GM18502 (cell line): ENCODE measurements around the gene LRRC51.

Experiments
- ATAC-seq: cut with Tn5 transposase; IDR thresholded peaks from one replicate; pipeline ENCODE4 v1.9.1; 2021; ENCODE audit warnings: mild to moderate bottlenecking; ENCODE audit not compliant: unreplicated experiment, poor library complexity

LRRC51 gene

GRCh38 chr11:72069787-72070251 is 10.8 kb upstream of the LRRC51 start:
- ATAC-seq = no peak

GRCh38 chr11:72070491-72070890 is 10.2 kb upstream of the LRRC51 start:
- no peak for ATAC-seq

- ATAC-seq = no peak
These were observed 8.3 kb upstream of the LRRC51 start for GRCh38 chr11:72072348-72072747.

GRCh38 chr11:72075109-72075508 is 5.5 kb upstream of the LRRC51 start:
- no peak for ATAC-seq

GRCh38 chr11:72075756-72076155 is 4.9 kb upstream of the LRRC51 start:
- no peak for ATAC-seq

- ATAC-seq = no peak
These were observed 2.2 kb upstream of the LRRC51 start for GRCh38 chr11:72078477-72078876.

- no peak for ATAC-seq
These were observed 778 bp upstream of the LRRC51 start for GRCh38 chr11:72079819-72080325.

- ATAC-seq = no peak
These were observed 564 bp downstream of the LRRC51 start for GRCh38 chr11:72081184-72081644.

GRCh38 chr11:72081821-72082453 is 1.3 kb downstream of the LRRC51 start:
- no peak for ATAC-seq

- ATAC-seq = no peak
These were observed 2.8 kb downstream of the LRRC51 start for GRCh38 chr11:72083414-72083813.

- ATAC-seq = no peak
These were observed 3.4 kb downstream of the LRRC51 start for GRCh38 chr11:72084076-72084475.

- no peak for ATAC-seq
These were observed 4.3 kb downstream of the LRRC51 start for GRCh38 chr11:72084965-72085364.

GRCh38 chr11:72085621-72086351 is 5.1 kb downstream of the LRRC51 start:
- no peak for ATAC-seq

- ATAC-seq = no peak
These were observed 7.6 kb downstream of the LRRC51 start for GRCh38 chr11:72088076-72088808.

- ATAC-seq = no peak
These were observed 10.6 kb downstream of the LRRC51 start for GRCh38 chr11:72091292-72091691.

- no peak for ATAC-seq
These were observed 18.1 kb downstream of the LRRC51 start for GRCh38 chr11:72098741-72099140.

- ATAC-seq = no peak
These were observed 19.4 kb downstream of the LRRC51 start for GRCh38 chr11:72100009-72100408.

- ATAC-seq = no peak
These were observed 19.8 kb downstream of the LRRC51 start for GRCh38 chr11:72100462-72100861.

GRCh38 chr11:72102162-72102561 is 21.5 kb downstream of the LRRC51 start:
- no peak for ATAC-seq

- no peak for ATAC-seq
These were observed 21.9 kb downstream of the LRRC51 start for GRCh38 chr11:72102631-72102945.
